ACC112 (cell line): ENCODE measurements around the gene RAB8A.
"Not testable (repeated sequence)": the region's sequence is repeated elsewhere in the genome, so short reads cannot be mapped to it uniquely, and the experiment has no call there.

Experiments
- H2AFZ ChIP-seq: fragments of 200-600 bp; sonication (generic); one replicate; pipeline ENCODE4 v1.6.0; 2017; ENCODE audit warnings: antibody characterized with exemption, low read length; ENCODE audit not compliant: unreplicated experiment
- H3K27ac ChIP-seq: fragments of 200-600 bp; sonication (generic); 2 replicates; pipeline ENCODE4 v1.5.1; 2014; ENCODE audit warnings: low read depth, mild to moderate bottlenecking, antibody characterized with exemption, low read length, moderate library complexity
- H3K27me3 ChIP-seq: fragments of 200-600 bp; sonication (generic); 2 replicates; pipeline ENCODE4 v1.6.1; 2014; ENCODE audit warnings: mild to moderate bottlenecking, antibody characterized with exemption, low read length, moderate library complexity, mixed read lengths; ENCODE audit not compliant: insufficient read depth
- H3K36me3 ChIP-seq: fragments of 200-600 bp; sonication (generic); 2 replicates; pipeline ENCODE4 v1.6.1; 2016; ENCODE audit warnings: mild to moderate bottlenecking, antibody characterized with exemption, low read length, moderate library complexity, mixed read lengths; ENCODE audit not compliant: insufficient read depth
- H3K4me1 ChIP-seq: fragments of 200-600 bp; sonication (generic); one replicate; pipeline ENCODE4 v1.6.1; 2016; ENCODE audit warnings: low read length, mixed read lengths; ENCODE audit not compliant: insufficient read depth, unreplicated experiment, control insufficient read depth
- H3K4me3 ChIP-seq: fragments of 200-600 bp; sonication (generic); 2 replicates; pipeline ENCODE4 v1.5.1; 2014; ENCODE audit warnings: mild to moderate bottlenecking, low read depth, low read length
- H3K79me2 ChIP-seq: fragments of 200-600 bp; sonication (generic); one replicate; pipeline ENCODE4 v1.6.0; 2016; ENCODE audit warnings: low read length; ENCODE audit not compliant: control insufficient read depth, unreplicated experiment, insufficient read depth

The RAB8A gene

DNA sequence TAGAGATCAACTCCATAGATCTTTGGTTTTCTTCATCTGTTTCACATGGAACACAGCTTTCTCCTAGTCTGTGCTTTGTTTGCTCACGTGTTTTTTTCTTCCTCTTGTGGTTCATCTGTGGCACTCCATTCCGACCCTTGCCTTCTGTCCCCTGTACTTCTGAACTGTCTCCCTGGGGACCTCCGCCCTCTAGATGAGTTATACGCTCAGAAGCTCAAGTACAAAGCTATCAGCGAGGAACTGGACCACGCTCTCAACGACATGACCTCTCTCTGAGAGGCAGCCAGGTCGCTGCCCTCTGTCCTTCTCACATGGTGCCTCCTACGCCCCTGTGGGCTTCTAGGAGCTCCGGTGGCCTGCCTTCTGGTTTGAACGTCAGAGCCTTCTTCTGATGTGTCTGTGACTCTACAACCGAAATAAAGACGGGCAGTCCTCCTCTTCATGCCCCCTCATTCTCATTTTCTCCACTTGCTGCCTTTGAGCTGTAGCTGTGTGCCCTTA, 16.6 kb upstream of the RAB8A start:
- peaks cover 10% of the 10 kb centered on the region for H3K79me2 ChIP-seq

DNA sequence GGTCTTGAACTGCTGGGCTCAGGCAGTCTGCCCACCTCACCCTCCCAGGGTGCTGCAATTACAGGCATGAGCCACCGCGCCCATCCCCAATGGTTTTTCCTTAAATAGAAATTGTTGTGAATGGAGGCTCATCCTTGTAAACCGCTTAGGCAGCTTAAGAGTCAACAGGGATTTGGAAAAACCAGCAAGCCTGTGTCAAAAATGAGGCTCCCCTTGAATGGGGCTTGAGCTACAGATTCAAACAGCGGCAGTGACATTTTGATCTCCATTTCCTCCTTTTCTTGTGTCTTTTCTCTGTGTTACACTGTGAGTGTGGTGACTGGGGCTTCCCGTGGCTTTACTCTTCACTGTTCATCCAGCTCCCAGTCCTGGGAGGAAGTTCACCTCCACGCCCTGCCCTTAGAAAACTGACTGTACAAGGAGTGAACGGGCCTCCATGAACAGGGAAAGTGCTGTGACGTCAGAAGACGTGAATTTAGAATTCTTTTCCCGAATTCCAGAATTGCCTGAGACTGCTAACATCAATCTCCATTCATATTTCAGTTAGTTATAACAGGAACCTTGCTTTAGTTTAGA, 15.3 kb upstream of the RAB8A start:
- H3K79me2 ChIP-seq: peaks cover 6% of the 10 kb centered on the region
- no peaks in the 10 kb centered on the region for H3K27me3 ChIP-seq
- H3K36me3 ChIP-seq: peaks cover 59% of the 10 kb centered on the region
- no peak overlapping the region for H3K27ac ChIP-seq
- H3K4me3 ChIP-seq: no peak overlapping the region
- H2AFZ ChIP-seq: no peak overlapping the region
- H3K4me1 ChIP-seq: no peaks in the 10 kb centered on the region

More for the DNA sequence above, 16.6 kb upstream of the RAB8A start:
- H3K4me1 ChIP-seq: no peaks in the 10 kb centered on the region
- no peak overlapping the region for H2AFZ ChIP-seq
- H3K27me3 ChIP-seq: no peaks in the 10 kb centered on the region
- no peak overlapping the region for H3K4me3 ChIP-seq
- H3K27ac ChIP-seq: no peak overlapping the region
- peaks cover 52% of the 10 kb centered on the region for H3K36me3 ChIP-seq

DNA sequence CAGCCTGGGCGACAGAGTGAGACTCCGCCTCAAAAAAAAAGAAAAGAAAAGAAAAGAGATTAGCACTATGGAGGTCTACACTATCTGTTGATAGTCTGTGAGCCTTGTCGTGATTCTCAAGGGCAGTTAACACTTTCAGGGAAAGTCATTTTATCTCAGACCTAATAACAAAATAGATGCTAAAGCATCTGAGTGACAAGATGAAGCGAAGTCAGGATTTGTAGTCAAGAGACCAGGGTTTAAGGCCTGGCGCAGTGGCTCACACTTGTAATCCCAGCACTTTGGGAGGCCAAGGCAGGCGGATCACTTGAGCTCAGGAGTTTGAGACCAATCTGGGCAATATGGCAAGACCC, 13.3 kb upstream of the RAB8A start:
- Histone ChIP-seq H3K36me3 (peaks cover 51% of the 10 kb centered on the region), H2AFZ (no peak overlapping the region), H3K79me2 (peaks cover 3% of the 10 kb centered on the region), H3K27me3 (no peaks in the 10 kb centered on the region), H3K4me1 (no peaks in the 10 kb centered on the region), H3K4me3 (no peak overlapping the region), H3K27ac (no peak overlapping the region)

DNA sequence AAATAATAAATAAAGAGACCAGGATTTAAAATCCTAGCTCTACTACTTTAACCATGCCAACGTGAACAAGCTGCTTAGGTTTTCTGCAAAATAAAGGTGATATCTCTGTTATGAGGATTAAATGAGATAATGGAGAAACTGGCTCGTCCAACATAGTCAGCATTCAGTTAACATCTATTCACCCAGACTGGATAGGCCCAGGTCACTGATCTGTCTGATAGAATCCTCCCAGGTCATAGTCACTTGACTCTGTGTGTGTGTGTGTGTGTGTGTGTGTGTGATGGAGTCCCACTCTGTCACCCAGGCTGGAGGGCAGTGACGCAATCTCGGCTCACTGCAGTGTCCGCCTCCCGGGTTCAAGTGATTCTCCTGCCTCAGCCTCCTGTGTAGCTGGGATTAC, 12.9 kb upstream of the RAB8A start:
- peaks cover 3% of the 10 kb centered on the region for H3K79me2 ChIP-seq
- H3K4me3 ChIP-seq: no peak overlapping the region
- no peak overlapping the region for H2AFZ ChIP-seq
- no peaks in the 10 kb centered on the region for H3K27me3 ChIP-seq
- H3K4me1 ChIP-seq: no peaks in the 10 kb centered on the region
- H3K36me3 ChIP-seq: peaks cover 49% of the 10 kb centered on the region
- H3K27ac ChIP-seq: no peak overlapping the region

DNA sequence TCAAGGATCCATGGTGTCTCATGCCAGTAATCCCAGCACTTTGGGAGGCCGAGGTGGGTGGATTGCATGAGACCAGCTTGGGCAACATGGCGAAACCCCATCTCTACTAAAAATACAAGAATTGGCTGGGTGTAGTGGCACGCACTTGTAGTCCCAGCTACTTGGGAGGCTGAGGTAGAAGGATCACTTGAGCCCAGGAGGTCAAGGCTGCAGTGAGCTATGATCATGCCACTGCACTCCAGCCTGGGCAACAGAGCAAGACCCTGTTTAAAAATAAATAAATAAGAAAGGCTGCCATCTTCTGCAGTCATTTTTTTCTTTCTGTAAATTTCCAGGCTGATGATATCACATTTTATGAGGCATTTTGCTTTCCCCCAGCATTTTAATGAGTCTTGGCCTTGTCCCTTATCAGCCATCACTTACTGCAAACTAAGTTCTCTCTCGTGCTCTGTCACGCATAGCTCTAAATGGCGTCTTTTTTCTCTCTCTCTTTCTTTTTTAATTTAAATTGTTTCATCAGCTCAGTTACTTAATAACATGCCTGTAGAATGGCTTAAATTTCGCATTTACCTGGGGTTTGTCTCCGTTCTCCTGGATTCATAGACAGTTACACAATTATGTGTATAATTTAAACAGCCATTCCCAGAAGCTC, 12.2 kb upstream of the RAB8A start:
- peaks cover 46% of the 10 kb centered on the region for H3K36me3 ChIP-seq
- not testable (repeated sequence) for H3K4me1 ChIP-seq, H3K79me2 ChIP-seq, H3K27ac ChIP-seq, H3K4me3 ChIP-seq, H3K27me3 ChIP-seq, H2AFZ ChIP-seq

DNA sequence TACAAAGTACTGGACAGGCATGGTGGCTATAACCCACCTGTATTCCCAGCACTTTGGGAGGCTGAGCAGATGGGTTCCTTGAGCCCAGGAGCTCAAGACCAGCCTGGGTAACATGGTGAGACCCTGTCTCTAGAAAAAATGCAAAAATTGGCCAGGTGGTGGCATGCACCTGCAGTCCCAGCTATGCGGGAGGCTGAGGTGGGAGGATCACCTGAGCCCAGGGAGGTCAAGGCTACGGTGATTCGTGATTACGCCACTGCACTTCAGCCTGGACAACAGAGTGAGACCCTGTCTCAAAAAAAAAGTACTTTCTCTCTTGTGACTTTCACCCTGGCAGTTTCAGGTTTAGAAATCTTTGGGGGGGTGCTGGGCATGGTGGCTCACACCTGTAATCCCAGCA, 11.2 kb upstream of the RAB8A start:
- Histone ChIP-seq H3K4me1 (no peaks in the 10 kb centered on the region), H3K27ac (no peak overlapping the region), H3K4me3 (no peak overlapping the region), H3K27me3 (no peaks in the 10 kb centered on the region), H3K36me3 (peaks cover 37% of the 10 kb centered on the region), H3K79me2 (no peaks in the 10 kb centered on the region), H2AFZ (no peak overlapping the region)

DNA sequence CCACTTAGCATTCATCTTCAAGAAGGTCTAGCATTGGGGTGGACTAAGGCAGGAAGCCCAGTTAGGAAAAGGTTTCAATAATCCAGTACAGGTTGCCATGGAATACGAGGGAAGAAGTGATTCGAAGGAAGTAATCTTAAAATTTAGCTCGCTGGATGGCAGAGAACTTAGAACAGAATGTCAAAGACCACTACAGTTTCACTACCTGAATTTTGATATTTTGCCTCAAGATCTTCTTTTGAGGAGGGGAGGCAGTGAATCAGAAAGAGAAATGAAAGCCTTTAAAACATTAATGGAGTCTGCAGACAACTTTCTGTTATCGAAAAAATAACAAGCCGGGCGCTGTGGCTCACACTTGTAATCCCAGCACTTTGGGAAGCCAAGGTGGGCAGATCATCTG, 7.0 kb upstream of the RAB8A start:
- Histone ChIP-seq H3K27ac (no peak overlapping the region), H2AFZ (no peak overlapping the region), H3K27me3 (no peaks in the 10 kb centered on the region), H3K4me1 (no peaks in the 10 kb centered on the region), H3K4me3 (no peak overlapping the region), H3K36me3 (peaks cover 20% of the 10 kb centered on the region), H3K79me2 (no peaks in the 10 kb centered on the region)

DNA sequence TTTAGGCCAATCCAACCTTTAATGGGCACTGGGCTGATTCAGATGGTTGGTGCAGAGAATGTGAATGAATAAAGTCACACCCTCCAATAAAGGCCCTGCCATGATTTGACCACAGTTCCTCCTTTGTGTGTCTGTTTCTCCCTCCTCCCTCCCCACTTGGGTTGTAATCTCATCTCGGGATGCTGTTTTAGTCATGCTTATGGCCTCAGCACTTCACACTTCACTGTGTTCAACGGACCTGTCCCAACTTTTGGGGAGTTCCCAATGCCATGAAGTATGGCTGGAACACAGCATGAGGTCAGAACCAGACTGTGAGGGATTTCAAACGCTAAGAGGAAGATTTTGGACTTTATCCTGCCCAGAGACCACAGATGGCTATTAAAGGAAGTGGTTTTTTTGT, 5.6 kb upstream of the RAB8A start:
- Histone ChIP-seq H3K79me2 (no peaks in the 10 kb centered on the region), H3K27me3 (no peaks in the 10 kb centered on the region), H3K36me3 (peaks cover 9% of the 10 kb centered on the region), H3K4me1 (no peaks in the 10 kb centered on the region), H3K4me3 (no peak overlapping the region), H2AFZ (no peak overlapping the region), H3K27ac (no peak overlapping the region)

DNA sequence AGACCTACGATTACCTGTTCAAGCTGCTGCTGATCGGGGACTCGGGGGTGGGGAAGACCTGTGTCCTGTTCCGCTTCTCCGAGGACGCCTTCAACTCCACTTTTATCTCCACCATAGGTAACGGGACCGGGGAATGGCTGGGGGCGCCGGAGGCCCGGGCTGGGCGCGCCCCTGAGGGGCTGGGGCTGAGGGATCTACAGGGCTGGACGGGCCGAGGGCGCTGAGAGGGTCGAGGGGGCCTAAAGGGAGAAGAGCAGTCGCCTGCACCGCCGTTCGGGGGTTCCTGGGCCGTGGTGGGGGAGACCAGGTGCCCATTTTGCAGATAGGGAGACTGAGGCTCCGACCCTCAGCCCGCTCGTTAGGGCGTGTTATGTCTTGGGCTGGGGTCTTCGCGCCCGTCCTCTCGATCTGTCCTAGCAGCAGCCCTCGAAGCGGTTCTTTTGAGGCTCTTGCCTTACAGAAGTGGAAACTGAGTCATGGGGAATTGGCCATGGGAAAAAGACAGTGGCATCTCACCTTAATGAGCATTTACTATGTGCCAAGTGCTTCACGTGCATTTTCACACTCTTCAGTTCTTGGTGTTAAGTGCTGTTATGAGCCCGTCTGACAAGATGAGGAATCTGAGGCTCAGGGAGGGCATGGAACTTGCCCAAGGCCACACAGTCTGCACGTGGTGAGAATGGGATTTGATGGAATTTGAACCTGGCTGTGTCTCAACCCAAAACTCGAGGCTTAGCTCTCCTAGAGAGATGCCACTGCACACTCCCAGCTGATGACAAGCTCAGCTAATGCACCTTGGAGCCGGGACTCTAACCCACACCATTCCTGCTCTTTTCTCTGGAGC, 442 bp downstream of the RAB8A start:
- peak overlapping the region; percentile 96 for H3K4me3 ChIP-seq
- peaks cover 37% of the 10 kb centered on the region for H3K79me2 ChIP-seq
- H3K27ac ChIP-seq: peak overlapping the region; percentile 61
- H3K36me3 ChIP-seq: no peaks in the 10 kb centered on the region
- H3K27me3 ChIP-seq: no peaks in the 10 kb centered on the region
- H2AFZ ChIP-seq: peak overlapping the region; percentile 97
- peaks cover 5% of the 10 kb centered on the region for H3K4me1 ChIP-seq

GRCh38 chr19:16112778-16113177, 1.1 kb downstream of the RAB8A start:
- peaks cover 37% of the 10 kb centered on the region for H3K79me2 ChIP-seq
- H3K36me3 ChIP-seq: no peaks in the 10 kb centered on the region
- H3K27me3 ChIP-seq: no peaks in the 10 kb centered on the region
- peaks cover 5% of the 10 kb centered on the region for H3K4me1 ChIP-seq
- H3K27ac ChIP-seq: no peak overlapping the region
- H2AFZ ChIP-seq: no peak overlapping the region
- peak overlapping the region; percentile 96 for H3K4me3 ChIP-seq
